Mesenchymal stem cell (in vitro differentiated cells and primary cell): Measurements from ENCODE around the gene NIPA2.
A peak's percentile ranks its signal among the peaks of the same experiment; 100 is the strongest.

Source experiments
- DNase-seq: peaks from one replicate; pipeline ENCODE4 v3.0.0-alpha.2; 2013
- H2AFZ ChIP-seq: one replicate; pipeline ENCODE4 v1.6.1; 2013; ENCODE audit warnings: low read depth, mild to moderate bottlenecking, control low read depth, inconsistent platforms, low read length, moderate library complexity
- H2AK5ac ChIP-seq: 2 replicates; pipeline ENCODE4 v1.6.1; 2013; ENCODE audit warnings: low read length, moderate library complexity, mild to moderate bottlenecking, inconsistent platforms; ENCODE audit not compliant: severe bottlenecking
- H2BK120ac ChIP-seq: one replicate; pipeline ENCODE4 v1.6.1; 2013; ENCODE audit warnings: low read depth, mild to moderate bottlenecking, inconsistent platforms, low read length, moderate library complexity
- H2BK12ac ChIP-seq, 2 experiments: one replicate each; pipeline ENCODE4 v1.6.1; 2013; ENCODE audit warnings: inconsistent platforms in 2 of 2, low read length in 2 of 2, mild to moderate bottlenecking in 2 of 2, moderate library complexity in 2 of 2, control low read depth in 1 of 2
- H2BK15ac ChIP-seq: one replicate; pipeline ENCODE4 v1.6.1; 2013; ENCODE audit warnings: mild to moderate bottlenecking, low read depth, inconsistent platforms; ENCODE audit not compliant: poor library complexity, severe bottlenecking
- H2BK5ac ChIP-seq: 2 replicates; pipeline ENCODE4 v1.6.1; 2013; ENCODE audit warnings: low read depth, mild to moderate bottlenecking, low read length, control low read depth, inconsistent platforms; ENCODE audit not compliant: poor library complexity, severe bottlenecking
- H3K14ac ChIP-seq, 2 experiments: one replicate each; pipeline ENCODE4 v1.6.1; 2013; ENCODE audit warnings: inconsistent platforms in 2 of 2, low read length in 2 of 2, control low read depth in 1 of 2, mild to moderate bottlenecking in 1 of 2, moderate library complexity in 1 of 2
- H3K18ac ChIP-seq, 2 experiments: one replicate each; pipeline ENCODE4 v1.6.1; 2013; ENCODE audit warnings: inconsistent platforms in 2 of 2, low read length in 2 of 2, control low read depth in 1 of 2, low read depth in 1 of 2, mild to moderate bottlenecking in 1 of 2
- H3K23ac ChIP-seq, 2 experiments: one replicate each; pipeline ENCODE4 v1.6.1; 2013; ENCODE audit warnings: inconsistent platforms in 2 of 2, low read length in 2 of 2, mild to moderate bottlenecking in 2 of 2, moderate library complexity in 2 of 2, control low read depth in 1 of 2
- H3K27ac ChIP-seq: 2 replicates; pipeline ENCODE4 v1.5.1; 2013; ENCODE audit warnings: mild to moderate bottlenecking, moderate library complexity, low read length, control low read depth, inconsistent platforms; ENCODE audit not compliant: poor library complexity, severe bottlenecking
- H3K27me3 ChIP-seq, 2 experiments: 2 replicates each; pipeline versions ENCODE4 v1.6.1 to v1.7.0; 2013; ENCODE audit warnings: low read length in 2 of 2, mild to moderate bottlenecking in 2 of 2, moderate library complexity in 2 of 2, control low read depth in 1 of 2, inconsistent platforms in 1 of 2; ENCODE audit not compliant: control insufficient read depth in 1 of 2, insufficient read depth in 1 of 2
- H3K36me3 ChIP-seq, 2 experiments: 2 replicates each; pipeline versions ENCODE4 v1.6.1 to v1.7.0; 2013; ENCODE audit warnings: low read length in 2 of 2, control low read depth in 1 of 2, inconsistent platforms in 1 of 2, low read depth in 1 of 2, mild to moderate bottlenecking in 1 of 2; ENCODE audit not compliant: insufficient read depth in 2 of 2, control insufficient read depth in 1 of 2
- H3K4ac ChIP-seq, 2 experiments: one replicate each; pipeline ENCODE4 v1.6.1; 2013; ENCODE audit warnings: inconsistent platforms in 2 of 2, low read length in 2 of 2, mild to moderate bottlenecking in 2 of 2, moderate library complexity in 2 of 2, control low read depth in 1 of 2, low read depth in 1 of 2
- H3K4me1 ChIP-seq: 2 replicates; pipeline ENCODE4 v1.6.1; 2013; ENCODE audit warnings: low read depth, low read length, control low read depth; ENCODE audit not compliant: control insufficient read depth, insufficient read depth
- H3K4me2 ChIP-seq: 2 replicates; pipeline ENCODE4 v1.6.1; 2013; ENCODE audit warnings: low read length, mild to moderate bottlenecking, inconsistent platforms; ENCODE audit not compliant: poor library complexity, severe bottlenecking
- H3K4me3 ChIP-seq, 2 experiments: 2 replicates each; pipeline versions ENCODE4 v1.5.1 to v1.7.0; 2013; ENCODE audit warnings: low read length in 2 of 2, mild to moderate bottlenecking in 2 of 2, control low read depth in 1 of 2, low read depth in 1 of 2; ENCODE audit not compliant: insufficient read depth in 1 of 2
- H3K79me1 ChIP-seq: replicated peaks from 2 replicates; pipeline ENCODE4 v1.6.1; 2013; ENCODE audit warnings: mild to moderate bottlenecking, control low read depth, low read length, inconsistent platforms; ENCODE audit not compliant: poor library complexity, severe bottlenecking
- H3K9ac ChIP-seq: 2 replicates; pipeline ENCODE4 v1.7.0; 2013; ENCODE audit warnings: mild to moderate bottlenecking, low read length, moderate library complexity
- H3K9me3 ChIP-seq: 2 replicates; pipeline ENCODE4 v1.7.0; 2013; ENCODE audit warnings: mild to moderate bottlenecking, low read length; ENCODE audit not compliant: control insufficient read depth
- H4K8ac ChIP-seq: one replicate; pipeline ENCODE4 v1.6.1; 2013; ENCODE audit warnings: inconsistent platforms, mild to moderate bottlenecking, low read length, moderate library complexity
- H4K91ac ChIP-seq: one replicate; pipeline ENCODE4 v1.6.1; 2013; ENCODE audit warnings: mild to moderate bottlenecking, low read length, inconsistent platforms
- WGBS: methylation state at CpG from one replicate; pipeline ENCODE4 v1.1.7; 2013; ENCODE audit warnings: mixed read lengths; 5-methylcytosine and 5-hydroxymethylcytosine counted together

Gene NIPA2

DNA sequence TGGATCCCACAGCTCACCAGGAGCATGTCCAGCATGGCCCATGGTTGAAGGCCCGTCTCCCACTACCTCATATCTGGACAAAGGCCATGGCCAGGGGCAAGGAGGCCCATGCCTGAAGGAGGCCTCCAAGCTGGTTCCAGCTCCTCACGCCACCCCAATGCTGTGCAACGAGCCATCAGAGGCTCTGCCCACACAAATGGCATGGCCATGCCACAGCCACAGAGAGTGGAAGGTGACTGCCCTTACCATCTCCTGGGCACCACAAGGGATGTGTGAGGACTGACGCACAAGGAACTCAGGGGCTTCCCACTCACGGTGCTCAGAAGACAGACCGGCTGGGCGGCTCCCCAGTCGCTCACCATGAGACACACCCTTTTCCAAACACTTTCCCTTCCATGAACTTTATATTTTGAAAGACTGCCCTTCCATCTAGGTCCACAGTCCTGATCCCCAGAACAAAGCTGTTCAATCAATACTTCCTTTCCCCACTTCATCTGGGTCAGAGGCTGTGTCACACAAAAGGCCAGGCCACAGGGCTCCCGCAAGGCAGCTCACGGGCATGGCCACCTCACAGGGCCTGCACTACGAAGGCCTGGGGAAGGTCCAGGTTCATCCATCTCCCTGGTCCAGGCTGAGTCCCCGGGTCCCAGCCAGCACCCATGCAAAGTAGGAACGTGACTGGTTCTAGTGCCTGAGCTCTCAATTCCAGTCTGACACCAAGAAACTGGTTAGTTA lies 75.3 kb downstream of the NIPA2 start:
- DNase-seq: no peak
- H3K27me3 ChIP-seq: no peaks in the 10 kb centered on the region

DNA sequence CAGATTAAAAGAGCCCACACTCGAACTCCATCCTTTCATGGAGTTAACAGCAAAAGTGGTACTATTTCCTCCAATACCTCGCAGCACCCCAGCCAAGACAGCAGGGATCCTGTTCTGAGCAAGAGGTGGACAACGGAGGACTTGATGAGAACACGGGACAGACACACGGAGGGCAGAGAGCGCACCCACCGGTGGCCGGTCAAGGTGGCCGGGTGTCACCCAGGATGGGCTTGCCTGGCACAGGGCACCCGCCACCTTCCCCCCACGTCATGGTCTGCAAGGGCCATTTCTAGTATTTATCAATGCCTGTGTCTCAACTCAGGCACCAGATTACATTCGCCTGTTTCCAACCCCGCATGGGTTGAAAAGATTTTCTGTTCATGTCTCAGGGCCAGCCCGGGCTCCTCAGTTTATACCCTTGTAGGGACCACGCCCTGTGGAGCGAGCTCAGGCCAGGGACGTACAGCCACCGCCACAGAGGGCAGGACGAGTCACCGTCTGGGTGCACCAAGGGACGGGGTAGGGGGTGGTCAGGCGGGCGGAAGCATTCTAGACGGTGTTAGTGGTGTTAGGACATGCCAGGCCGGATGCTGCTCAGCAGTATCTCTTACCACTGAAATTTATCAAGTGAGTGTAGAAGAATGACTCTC lies 77.5 kb downstream of the NIPA2 start:
- WGBS: 96% methylated on average over 25 of the region's 25 CpGs
- H2AFZ ChIP-seq: no peak overlapping the region
- H3K4ac ChIP-seq: no peak overlapping the region
- no peaks in the 10 kb centered on the region for H3K9me3 ChIP-seq
- no peak overlapping the region for H2BK15ac ChIP-seq
- no peak overlapping the region for H2BK5ac ChIP-seq
- H3K4me3 ChIP-seq: no peak overlapping the region
- H3K27ac ChIP-seq: no peak overlapping the region
- H2BK12ac ChIP-seq: no peak overlapping the region
- no peak overlapping the region for H4K8ac ChIP-seq
- H3K9ac ChIP-seq: no peak overlapping the region
- H4K91ac ChIP-seq: peak overlapping the region; percentile 34
- no peak overlapping the region for H2BK120ac ChIP-seq
- no peak overlapping the region for H3K18ac ChIP-seq
- H3K27me3 ChIP-seq: no peaks in the 10 kb centered on the region
- H3K79me1 ChIP-seq: peaks cover 28% of the 10 kb centered on the region
- H3K36me3 ChIP-seq: peaks cover 68 to 74% of the 10 kb centered on the region in 2 experiments
- H2AK5ac ChIP-seq: no peak overlapping the region
- no peak overlapping the region for H3K4me2 ChIP-seq
- no peak overlapping the region for H3K14ac ChIP-seq
- no peak overlapping the region for H3K23ac ChIP-seq
- no peak for DNase-seq
- peaks cover 5% of the 10 kb centered on the region for H3K4me1 ChIP-seq

More for the DNA sequence above, 75.3 kb downstream of the NIPA2 start:
- Histone ChIP-seq H3K4me2 (no peak overlapping the region), H3K36me3 (peaks cover 82 to 94% of the 10 kb centered on the region in 2 experiments), H2BK120ac (no peak overlapping the region), H4K91ac (no peak overlapping the region), H3K27ac (no peak overlapping the region), H3K14ac (no peak overlapping the region), H3K4ac (no peak overlapping the region), H3K9ac (no peak overlapping the region), H2AK5ac (no peak overlapping the region), H3K9me3 (no peaks in the 10 kb centered on the region), H2BK5ac (no peak overlapping the region), H3K4me1 (peaks cover 5% of the 10 kb centered on the region), H4K8ac (peak overlapping the region; percentile 65), H2AFZ (no peak overlapping the region), H3K23ac (no peak overlapping the region), H2BK15ac (no peak overlapping the region), H3K79me1 (peaks cover 32% of the 10 kb centered on the region), H2BK12ac (peak overlapping the region in 1 of 2 experiments; percentile 29), H3K18ac (no peak overlapping the region), H3K4me3 (peak overlapping the region in 1 of 2 experiments; percentile 35)
- 99% methylated on average over 13 of the region's 13 CpGs for WGBS

DNA sequence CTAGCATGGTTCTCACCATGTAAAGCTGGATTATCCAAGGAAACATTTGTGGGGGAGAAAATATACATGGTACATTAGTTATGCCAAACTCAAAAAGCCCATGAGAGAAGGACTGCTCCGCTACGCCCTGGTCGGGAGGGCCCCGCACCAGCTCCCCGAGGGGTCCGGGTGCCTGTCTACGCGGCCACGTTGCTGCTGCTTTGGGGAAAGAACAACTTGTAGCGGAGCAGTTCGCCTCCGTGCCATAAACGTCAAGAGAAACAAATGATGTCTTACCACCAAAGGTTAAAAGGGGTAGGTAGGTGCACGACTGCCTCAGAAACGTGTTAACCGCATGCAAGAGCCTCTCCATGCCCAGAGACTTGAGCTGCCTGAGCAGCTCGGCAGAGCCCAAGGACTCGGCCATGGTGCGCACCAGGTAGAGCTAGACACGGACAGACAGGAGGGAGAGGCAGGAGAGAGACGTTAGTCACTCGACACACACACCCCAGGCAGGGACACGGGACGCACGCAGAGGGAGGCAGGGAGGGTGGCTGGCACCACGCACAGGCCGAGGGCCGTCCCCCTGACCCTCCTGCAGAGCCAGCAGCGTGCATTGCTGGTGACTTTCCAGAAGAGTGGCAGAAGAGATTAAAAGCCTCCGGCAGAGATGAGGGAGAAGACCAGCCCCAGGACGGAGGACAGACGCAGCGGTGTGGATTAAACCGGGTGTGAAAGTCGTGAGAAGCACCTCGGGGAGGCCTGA lies 78.3 kb downstream of the NIPA2 start:
- H3K4me2 ChIP-seq: no peak overlapping the region
- H3K4me1 ChIP-seq: peaks cover 5% of the 10 kb centered on the region
- no peak overlapping the region for H2BK120ac ChIP-seq
- no peak overlapping the region for H3K18ac ChIP-seq
- H3K14ac ChIP-seq: peak overlapping the region in 1 of 2 experiments; percentile 41
- H2AK5ac ChIP-seq: no peak overlapping the region
- no peak overlapping the region for H3K9ac ChIP-seq
- H3K36me3 ChIP-seq: peaks cover 61 to 67% of the 10 kb centered on the region in 2 experiments
- no peaks in the 10 kb centered on the region for H3K27me3 ChIP-seq
- H3K27ac ChIP-seq: no peak overlapping the region
- no peaks in the 10 kb centered on the region for H3K9me3 ChIP-seq
- no peak overlapping the region for H3K4ac ChIP-seq
- no peak overlapping the region for H2BK5ac ChIP-seq
- H3K79me1 ChIP-seq: peaks cover 28% of the 10 kb centered on the region
- no peak overlapping the region for H2AFZ ChIP-seq
- H4K91ac ChIP-seq: no peak overlapping the region
- peak overlapping the region in 1 of 2 experiments; percentile 24 for H3K4me3 ChIP-seq
- no peak overlapping the region for H2BK15ac ChIP-seq
- no peak overlapping the region for H3K23ac ChIP-seq
- H2BK12ac ChIP-seq: no peak overlapping the region
- DNase-seq: no peak
- H4K8ac ChIP-seq: no peak overlapping the region
- WGBS: 97% methylated on average over 35 of the region's 36 CpGs

DNA sequence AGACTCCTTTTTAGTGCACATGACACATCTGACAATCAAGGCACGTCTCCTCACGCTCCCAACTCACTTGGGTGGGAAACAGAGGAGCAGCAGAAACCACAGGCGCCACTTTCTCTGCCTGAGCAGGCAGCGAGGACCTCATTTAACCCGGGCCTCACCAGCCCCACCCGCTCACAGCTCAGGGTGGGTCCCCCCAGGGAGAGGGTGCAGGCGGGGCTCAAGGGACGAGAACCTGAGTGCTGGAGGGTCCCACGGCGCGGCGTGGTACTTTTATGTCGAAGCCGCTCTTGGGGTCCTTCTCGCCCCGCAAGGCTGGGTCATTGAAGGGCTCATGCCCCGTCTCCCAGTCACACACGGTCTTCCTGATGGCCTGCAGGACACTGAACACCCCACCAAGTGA lies 79.1 kb downstream of the NIPA2 start:
- no peak overlapping the region for H2BK5ac ChIP-seq
- no peak overlapping the region for H2BK12ac ChIP-seq
- no peak overlapping the region for H3K9ac ChIP-seq
- peaks cover 5% of the 10 kb centered on the region for H3K4me1 ChIP-seq
- H3K4me3 ChIP-seq: no peak overlapping the region
- H4K91ac ChIP-seq: no peak overlapping the region
- H3K27ac ChIP-seq: no peak overlapping the region
- H3K18ac ChIP-seq: no peak overlapping the region
- no peak overlapping the region for H3K4ac ChIP-seq
- H2AFZ ChIP-seq: no peak overlapping the region
- H2BK120ac ChIP-seq: no peak overlapping the region
- WGBS: over 99% methylated on average over 18 of the region's 18 CpGs
- H3K9me3 ChIP-seq: no peaks in the 10 kb centered on the region
- H3K79me1 ChIP-seq: peaks cover 30% of the 10 kb centered on the region
- no peak overlapping the region for H2AK5ac ChIP-seq
- DNase-seq: no peak
- no peak overlapping the region for H3K14ac ChIP-seq
- no peak overlapping the region for H3K4me2 ChIP-seq
- H3K27me3 ChIP-seq: no peaks in the 10 kb centered on the region
- H2BK15ac ChIP-seq: no peak overlapping the region
- no peak overlapping the region for H4K8ac ChIP-seq
- no peak overlapping the region for H3K23ac ChIP-seq
- peaks cover 59 to 67% of the 10 kb centered on the region in 2 experiments for H3K36me3 ChIP-seq
